HS-5 (cell line): ENCODE measurements around the gene GAGE12J.
"Not testable (repeated sequence)": the region's sequence is repeated elsewhere in the genome, so short reads cannot be mapped to it uniquely, and the experiment has no call there.

Source experiments
- DNase-seq: peaks from one replicate; pipeline ENCODE4 v3.0.0-alpha.2; 2012; ENCODE audit warnings: low read depth

GAGE12J gene, protein sequence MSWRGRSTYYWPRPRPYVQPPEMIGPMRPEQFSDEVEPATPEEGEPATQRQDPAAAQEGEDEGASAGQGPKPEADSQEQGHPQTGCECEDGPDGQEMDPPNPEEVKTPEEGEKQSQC

DNA sequence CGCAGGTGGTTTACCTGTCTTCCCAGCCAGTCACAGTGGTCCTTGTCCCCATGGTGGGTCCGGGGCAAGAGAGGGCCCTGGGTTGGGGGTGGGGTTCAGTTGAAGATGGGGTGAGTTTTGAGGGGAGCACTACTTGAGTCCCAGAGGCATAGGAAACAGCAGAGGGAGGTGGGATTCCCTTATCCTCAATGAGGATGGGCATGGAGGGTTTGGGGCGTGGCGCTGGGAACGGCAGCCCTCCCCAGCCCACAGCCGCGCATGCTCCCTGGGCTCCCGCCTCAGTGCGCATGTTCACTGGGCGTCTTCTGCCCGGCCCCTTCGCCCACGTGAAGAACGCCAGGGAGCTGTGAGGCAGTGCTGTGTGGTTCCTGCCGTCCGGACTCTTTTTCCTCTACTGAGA lies at the start of gene GAGE12J:
Gene GAGE12J (plus strand): TSS at position 301 of the 400 bp plus-strand sequence. CDS start 1,157 bp downstream, outside the sequence.
- not testable (repeated sequence) for DNase-seq

GRCh38 chrX:49272421-49272820 lies 49.4 kb upstream of the GAGE12J start:
- DNase-seq = no peak

DNA sequence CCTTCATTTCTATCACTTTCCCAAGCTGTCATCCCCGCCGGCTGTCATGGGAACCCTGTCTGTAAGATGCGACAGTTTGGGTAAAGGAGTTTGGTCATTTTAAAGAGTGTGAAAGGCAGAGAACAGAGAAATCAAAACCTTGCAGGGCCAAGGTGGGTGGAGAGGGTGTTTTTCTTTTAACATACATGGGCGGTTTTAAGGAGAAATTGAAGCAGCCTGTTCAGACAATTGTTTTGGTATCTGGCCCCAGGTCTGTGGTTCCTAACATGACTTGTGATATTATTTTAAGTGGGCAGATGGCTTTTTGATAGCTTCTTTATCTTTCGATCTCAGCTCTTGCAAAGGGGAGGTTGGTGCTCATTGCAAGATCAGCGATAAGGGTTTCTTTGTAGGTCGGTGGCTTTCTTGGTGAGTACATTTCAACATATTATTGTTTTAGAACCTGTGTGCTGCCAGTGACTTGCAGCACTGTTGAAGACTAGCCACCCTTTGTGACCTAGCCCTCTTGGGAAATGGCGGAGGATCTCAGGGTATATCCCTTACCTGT lies 48.6 kb upstream of the GAGE12J start:
- DNase-seq = no peak

DNA sequence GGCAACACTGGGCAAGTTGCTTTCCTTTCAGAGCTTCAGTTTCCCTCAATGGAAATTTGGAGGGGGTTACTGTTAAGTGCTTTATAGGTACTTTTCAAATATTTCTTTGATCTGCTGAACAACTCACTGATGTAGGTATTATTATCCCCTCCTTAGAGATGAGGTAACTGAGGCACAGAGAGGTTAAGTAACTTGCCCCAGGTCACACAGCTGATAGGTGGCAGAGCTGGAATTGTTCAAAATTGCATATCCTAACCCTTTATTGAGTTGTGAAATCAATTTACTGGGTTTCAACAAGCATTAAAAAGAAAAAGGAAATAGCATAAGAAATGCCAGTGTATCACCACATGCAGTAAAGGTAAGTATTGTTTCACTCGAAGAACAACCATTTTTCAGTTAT lies 45.6 kb upstream of the GAGE12J start:
- DNase-seq = no peak

DNA sequence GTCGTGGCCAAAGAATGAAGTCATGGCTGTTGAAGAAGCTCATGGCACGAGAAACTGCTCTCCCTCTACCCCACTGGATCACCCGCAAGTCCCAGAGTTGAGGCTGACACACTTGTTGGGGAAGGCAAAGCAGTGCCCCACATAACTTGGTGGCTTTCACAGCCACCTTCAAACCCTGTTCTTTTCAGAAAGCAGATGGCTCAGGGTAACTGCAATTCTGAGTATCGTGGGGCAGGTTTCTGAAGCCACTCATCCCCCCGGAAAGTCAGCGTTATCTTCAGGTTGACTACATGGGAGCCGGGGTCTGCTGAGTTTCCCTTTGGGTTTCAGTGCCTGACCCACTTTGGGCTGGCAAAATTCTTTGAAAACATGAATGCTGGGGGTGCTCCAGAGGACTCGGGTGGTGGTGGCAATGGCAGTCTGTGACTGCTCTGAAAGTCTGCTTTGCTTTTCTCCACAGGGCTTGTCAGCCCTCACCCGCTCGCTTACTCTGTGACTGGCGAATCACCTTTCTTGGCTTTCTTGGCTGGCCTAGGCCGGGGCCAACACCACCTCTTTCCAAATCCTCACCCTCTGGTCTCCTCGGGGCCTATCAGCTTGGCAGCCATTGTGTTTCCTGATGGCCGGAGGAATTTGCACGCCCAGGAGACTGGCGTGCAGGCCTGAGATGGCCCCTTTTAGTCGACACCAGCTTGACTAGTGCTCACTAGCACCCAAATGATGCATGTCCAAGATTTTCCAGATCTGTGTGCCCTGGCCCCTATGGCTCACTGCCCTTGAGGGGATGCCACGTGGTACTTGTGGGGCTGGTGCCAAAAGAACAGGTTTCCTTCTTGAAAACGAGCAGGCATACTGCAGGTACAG lies 44.9 kb upstream of the GAGE12J start:
- no peak for DNase-seq

- DNase-seq = no peak
Measured at GRCh38 chrX:49277535-49277830, 44.4 kb upstream of the GAGE12J start.

GRCh38 chrX:49278081-49278480 lies 43.8 kb upstream of the GAGE12J start:
- no peak for DNase-seq

- DNase-seq = no peak
Measured at GRCh38 chrX:49282647-49283011, 39.2 kb upstream of the GAGE12J start.

DNA sequence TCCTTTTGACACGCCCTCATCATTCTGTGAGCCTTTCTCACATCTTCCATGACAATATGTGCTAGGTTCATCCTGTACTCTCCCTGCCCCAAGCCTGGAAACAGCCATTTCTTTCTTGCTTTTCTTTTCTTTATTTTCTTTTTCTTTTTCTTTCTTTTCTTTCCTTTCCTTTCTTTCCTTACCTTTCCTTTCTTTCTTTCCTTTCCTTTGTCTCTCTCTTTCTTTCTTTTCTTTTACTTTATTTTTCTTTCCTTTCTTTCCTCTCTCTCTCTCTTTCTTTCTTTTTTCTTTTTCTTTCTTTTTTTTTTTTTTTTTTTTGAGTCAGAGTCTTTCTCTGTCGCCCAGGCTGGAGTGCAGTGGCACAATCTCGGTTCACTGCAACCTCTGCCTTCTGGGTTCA lies 37.6 kb upstream of the GAGE12J start:
- no peak for DNase-seq

DNA sequence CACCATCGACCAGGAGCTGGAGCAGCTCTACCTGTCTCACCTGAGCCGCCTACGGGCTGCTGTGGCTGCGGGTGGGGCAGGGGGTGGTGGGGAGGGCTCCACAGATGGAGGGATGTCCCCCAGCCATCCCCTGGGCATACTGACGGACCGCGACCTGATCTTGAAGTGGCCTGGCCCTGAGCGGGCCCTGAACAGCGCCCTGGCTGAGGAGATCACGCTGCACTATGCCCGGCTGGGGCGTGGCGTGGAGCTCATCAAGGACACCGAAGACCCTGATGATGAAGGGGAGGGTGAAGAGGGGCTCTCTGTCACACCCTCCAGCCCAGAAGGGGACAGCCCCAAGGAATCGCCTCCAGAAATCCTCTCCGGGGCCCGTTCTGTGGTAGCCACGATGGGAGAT lies 35.7 kb upstream of the GAGE12J start:
- DNase-seq = no peak

GRCh38 chrX:49286581-49286980 lies 35.3 kb upstream of the GAGE12J start:
- DNase-seq = no peak

GRCh38 chrX:49287665-49288064 lies 34.2 kb upstream of the GAGE12J start:
- no peak for DNase-seq

GRCh38 chrX:49290215-49290614 lies 31.6 kb upstream of the GAGE12J start:
- no peak for DNase-seq

DNA sequence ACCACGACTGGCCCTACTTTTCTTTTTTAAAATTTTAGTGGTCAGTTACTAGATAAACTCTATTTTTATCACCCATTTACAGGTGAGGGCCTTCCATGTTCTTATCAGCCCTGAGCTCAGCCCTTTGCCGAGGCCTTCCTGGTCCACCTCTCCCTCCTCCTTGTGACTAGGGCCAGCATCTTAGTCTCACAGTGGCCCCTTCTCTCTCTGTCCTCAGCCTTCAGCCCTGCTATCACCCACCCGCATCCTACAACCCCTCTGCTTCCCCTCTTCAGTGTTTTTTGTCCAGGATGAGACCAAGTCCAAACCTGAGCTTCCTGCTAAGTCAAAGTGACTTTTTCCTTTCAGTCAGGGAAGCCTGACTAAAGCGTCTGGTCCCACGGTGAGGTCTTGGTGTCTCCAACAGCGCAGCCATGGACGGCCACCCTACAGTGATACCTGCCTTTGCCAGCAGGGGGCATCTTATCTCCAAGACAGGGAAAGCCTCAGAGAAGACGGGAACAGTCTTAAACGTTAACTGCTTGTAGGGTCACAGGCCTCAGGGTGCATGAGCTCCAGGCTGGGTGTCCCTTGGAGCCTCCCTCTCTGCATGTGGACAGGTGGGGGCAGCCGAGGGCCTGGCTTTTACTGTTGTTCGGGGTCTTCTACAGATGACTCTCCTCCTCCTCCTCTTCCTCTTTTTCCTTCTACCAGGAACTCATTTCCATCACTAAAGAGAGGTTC lies 30.1 kb upstream of the GAGE12J start:
- no peak for DNase-seq

GRCh38 chrX:49292400-49293362 lies 29.2 kb upstream of the GAGE12J start:
- no peak for DNase-seq

DNA sequence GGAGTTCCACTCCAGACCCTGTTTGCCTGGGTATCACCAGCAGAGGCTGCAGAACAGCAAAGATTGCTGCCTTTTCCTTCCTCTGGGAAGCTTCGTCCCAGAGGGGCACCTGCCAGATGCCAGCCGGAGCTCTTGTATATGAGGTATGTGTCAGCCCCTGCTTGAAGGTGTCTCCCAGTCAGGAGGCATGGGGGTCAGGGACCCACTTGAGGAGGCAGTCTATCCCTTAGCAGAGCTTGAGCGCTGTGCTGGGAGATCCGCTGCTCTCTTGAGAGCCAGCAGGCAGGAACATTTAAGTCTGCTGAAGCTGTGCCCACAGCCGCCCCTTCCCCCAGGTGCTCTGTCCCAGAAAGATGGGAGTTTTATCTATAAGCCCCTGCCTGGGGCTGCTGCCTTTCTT lies 22.5 kb upstream of the GAGE12J start:
- not testable (repeated sequence) for DNase-seq

DNA sequence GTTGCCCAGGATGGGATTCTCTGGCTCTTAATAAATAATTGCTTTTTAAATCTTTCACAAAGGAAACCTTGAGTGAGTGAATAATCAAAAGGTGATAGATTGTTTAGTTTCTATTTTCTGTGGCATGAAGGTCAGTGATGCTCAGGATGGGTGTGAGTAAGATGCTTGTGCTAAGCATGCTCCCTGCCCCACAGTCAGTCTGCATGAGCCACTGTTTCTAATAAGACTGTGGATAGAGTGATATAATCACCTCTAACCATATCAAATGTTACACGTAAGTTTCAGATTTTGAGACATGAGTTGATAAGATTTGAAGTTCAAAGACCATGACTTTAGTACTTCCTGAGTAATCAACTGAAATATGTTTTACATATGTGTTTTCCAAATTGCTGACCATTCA lies 21.1 kb upstream of the GAGE12J start:
- no peak for DNase-seq

- no peak for DNase-seq
Measured at GRCh38 chrX:49303346-49303745, 18.5 kb upstream of the GAGE12J start, which contains the start of gene GAGE10. Gene GAGE10, plus strand, starts transcription at chrX:49303646. Its CDS starts 1,214 bp downstream, at chrX:49304860.

DNA sequence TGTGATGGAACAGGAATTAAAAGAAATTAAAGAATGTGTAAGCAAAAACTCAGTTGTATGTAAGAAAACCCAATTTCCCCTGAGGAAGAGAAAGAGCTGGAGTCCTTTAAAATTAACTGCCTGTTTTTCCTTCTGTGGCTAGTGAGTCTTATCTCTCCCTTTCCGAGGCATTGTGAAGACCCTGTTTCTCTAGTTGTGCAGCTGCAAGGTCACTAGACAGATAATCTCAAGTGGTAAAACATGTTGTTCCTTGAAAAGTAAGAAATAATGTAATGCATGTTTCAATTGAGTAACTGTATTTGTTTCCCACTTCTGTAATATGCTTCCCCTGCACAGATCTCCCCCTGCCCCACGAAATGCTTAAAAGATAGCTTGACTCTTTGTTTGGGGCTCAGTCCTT lies 14.1 kb upstream of the GAGE12J start:
- not testable (repeated sequence) for DNase-seq

DNA sequence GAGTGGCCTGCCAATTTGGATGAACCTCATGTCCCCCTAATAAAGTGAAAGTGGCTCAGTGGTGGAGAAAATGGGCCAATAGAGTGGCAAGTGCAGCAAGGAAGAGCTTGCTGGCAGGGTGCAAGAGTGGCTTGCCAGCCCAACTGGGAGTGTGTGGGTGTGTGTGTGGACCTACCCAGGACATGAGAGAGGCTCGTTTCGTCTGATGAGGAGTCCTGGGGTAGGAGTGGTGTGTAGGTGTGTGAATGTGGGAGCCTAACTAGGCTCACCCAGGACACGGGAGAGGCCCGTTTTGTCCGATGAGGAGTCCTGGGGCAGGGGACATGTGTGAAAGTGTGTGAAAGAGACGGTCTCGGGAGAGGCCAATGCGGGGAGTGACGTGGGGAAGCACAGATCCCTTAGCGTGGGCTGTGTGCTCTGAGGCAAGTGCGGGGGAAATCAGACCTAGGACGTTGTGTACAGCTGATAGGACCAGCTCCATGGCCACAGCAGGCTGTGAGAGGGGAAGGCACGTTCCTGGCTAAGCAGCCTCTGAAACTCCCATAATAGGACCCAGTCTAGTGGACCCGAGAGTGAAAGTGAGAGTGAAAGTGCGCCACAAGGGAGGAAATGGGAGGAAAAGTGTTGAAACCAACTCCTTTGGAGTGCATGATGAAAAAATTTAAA lies 13.1 kb upstream of the GAGE12J start:
- no peak for DNase-seq

DNA sequence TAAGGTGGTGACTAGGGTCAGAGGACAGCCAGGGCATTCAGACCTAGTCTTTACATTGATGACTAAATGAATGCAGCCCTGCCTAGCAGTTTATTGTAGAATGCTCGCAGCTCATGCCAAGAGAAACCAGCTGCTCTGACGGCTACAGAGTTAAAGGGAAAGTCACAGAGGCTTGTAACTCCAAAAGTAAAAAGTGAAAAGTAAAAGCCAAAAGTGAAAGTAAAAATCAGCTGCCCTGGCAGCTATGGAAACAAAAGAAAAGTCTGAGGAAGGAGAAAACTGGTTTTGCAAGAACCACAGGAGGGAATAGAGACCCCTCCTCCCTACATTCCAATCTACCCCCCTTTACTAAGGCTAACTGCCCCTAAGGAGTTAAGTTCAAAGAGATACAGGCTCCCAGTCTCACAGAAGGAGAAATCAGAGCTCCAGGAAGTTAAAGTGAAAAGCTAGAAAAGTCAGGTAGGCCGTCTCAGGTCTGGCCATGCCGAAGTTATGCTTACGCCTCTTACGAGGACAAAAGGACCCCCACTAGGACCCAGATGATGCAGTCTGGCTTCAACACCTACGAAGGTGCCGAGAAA lies 12.3 kb upstream of the GAGE12J start:
- DNase-seq = no peak
